Measurements from ENCODE around the gene PAX6.

GRCh38 chr11:31797190-31798056 lies 13.7 kb downstream of the PAX6 start:
- TF ChIP-seq CTCF (conservative IDR thresholded peaks at IDR 0.05; ENCODE audit: low read depth, low read length): no peak
- no peak for TF ChIP-seq NFE2L2 (IDR thresholded peaks at IDR 0.05; ENCODE audit: low read depth, low read length)
- no peak for TF ChIP-seq RFX5 (IDR thresholded peaks at IDR 0.05; ENCODE audit: low read depth, low read length)
- no peak for TF ChIP-seq POLR2A (IDR thresholded peaks at IDR 0.05; ENCODE audit: low read depth, low read length)
- no peak for TF ChIP-seq RCOR1 (IDR thresholded peaks at IDR 0.05; ENCODE audit: insufficient replicate concordance, low read length)
- TF ChIP-seq BHLHE40 (IDR thresholded peaks at IDR 0.05; ENCODE audit: low read depth, low read length): no peak
- TF ChIP-seq FOS (IDR thresholded peaks at IDR 0.05; ENCODE audit: low read depth, low read length): no peak
- no peak for TF ChIP-seq SMC3 (IDR thresholded peaks at IDR 0.05; ENCODE audit: low read depth, low read length)

All from IMR-90 (cell line).